Activated T-cell treated with anti-CD3 and anti-CD28 coated beads, Interleukin-2, amount 50 U/mL, for 72 hours (primary cell): ENCODE data around the gene HBEGF. TPM values are rescaled to one million over a fixed set of nuclear protein-coding genes. Genes with fewer than 3 reads are reported as not detected.

Source experiments
- ATAC-seq, 2 donors: fragments of 150-1000 bp; cut with Tn5 transposase; replicated peaks in 1 of 2; 2 replicates each; pipeline ENCODE4 v1.10.0; 2021; ENCODE audit warnings: moderate library complexity in 2 of 2, mild to moderate bottlenecking in 1 of 2
- DNase-seq, 2 donors: peaks; one replicate each; pipeline ENCODE4 v3.0.0; 2021 to 2022; ENCODE audit warnings: mixed read lengths in 1 of 2
- H3K27ac Mint-ChIP-seq: one replicate; pipeline ENCODE4 v1.8.0; 2022; ENCODE audit warnings: mild to moderate bottlenecking, moderate library complexity, mixed read lengths
- H3K27me3 Mint-ChIP-seq: one replicate; pipeline ENCODE4 v1.8.0; 2022; ENCODE audit warnings: low read depth, mixed read lengths
- H3K36me3 Mint-ChIP-seq, 2 donors: one replicate each; pipeline ENCODE4 v1.8.0; 2022; ENCODE audit warnings: mixed read lengths in 2 of 2, mild to moderate bottlenecking in 1 of 2; ENCODE audit not compliant: insufficient read depth in 2 of 2
- H3K4me1 Mint-ChIP-seq: one replicate; pipeline ENCODE4 v1.8.0; 2022; ENCODE audit warnings: low read depth, mixed read lengths
- H3K4me3 Mint-ChIP-seq, 2 donors: one replicate each; pipeline ENCODE4 v1.8.0; 2022; ENCODE audit warnings: mild to moderate bottlenecking in 2 of 2, mixed read lengths in 2 of 2, moderate library complexity in 2 of 2
- H3K9me3 Mint-ChIP-seq, 2 donors: one replicate each; pipeline ENCODE4 v1.8.0; 2022; ENCODE audit warnings: mixed read lengths in 2 of 2
- total RNA-seq, 2 donors: library from RNA; stranded (reverse); gene quantifications; one replicate each; pipeline ENCODE4 v1.2.3, GENCODE V29; 2022

HBEGF gene
- total RNA-seq, 2 donors from 2014 or later = 9.6 to 13.6 TPM

- Mint-ChIP-seq H3K27ac (no peak overlapping the region), H3K4me1 (peaks cover 22% of the 10 kb centered on the region), H3K27me3 (no peaks in the 10 kb centered on the region), H3K36me3 (no peaks in the 10 kb centered on the region), H3K4me3 (no peak overlapping the region), H3K9me3 (no peaks in the 10 kb centered on the region)
- DNase-seq (no peak), ATAC-seq (no peak)
Measured at GRCh38 chr5:140286424-140286823, 60.0 kb downstream of the HBEGF start.

- Mint-ChIP-seq H3K9me3 (no peaks in the 10 kb centered on the region), H3K27me3 (no peaks in the 10 kb centered on the region), H3K4me1 (peaks cover 22% of the 10 kb centered on the region), H3K36me3 (no peaks in the 10 kb centered on the region), H3K4me3 (no peak overlapping the region), H3K27ac (peak overlapping the region; percentile 38)
- ATAC-seq = no peak
- DNase-seq = no peak
Measured at GRCh38 chr5:140284013-140284412, 62.4 kb downstream of the HBEGF start.

Other genes starting within 250 kb of the HBEGF start
- 10 to 100 TPM; 11.9 to 14.2 TPM for gene PURA, start 232.5 kb downstream of the HBEGF start, total RNA-seq
- 1 to 10 TPM; 5.5 to 6.5 TPM for gene IGIP, start 220.7 kb downstream of the HBEGF start, total RNA-seq
- gene CYSTM1, start 171.4 kb downstream of the HBEGF start, total RNA-seq = 10 to 100 TPM; 15.3 to 18.9 TPM
- 10 to 100 TPM; 56.3 to 57.9 TPM for gene PFDN1, start 43.5 kb downstream of the HBEGF start, total RNA-seq
- under 1 TPM; 0.07 to 0.56 TPM for gene SLC4A9, start 13.6 kb upstream of the HBEGF start, total RNA-seq
- 100 to 1,000 TPM; 122 to 140 TPM for gene ANKHD1, start 55.2 kb upstream of the HBEGF start, total RNA-seq
- gene EIF4EBP3, start 201.1 kb upstream of the HBEGF start, total RNA-seq = 10 to 100 TPM; 14.4 to 16.8 TPM
- gene SRA1, start 210.9 kb upstream of the HBEGF start, total RNA-seq = 10 to 100 TPM; 50.8 to 61.1 TPM
- 10 to 100 TPM; 33.8 to 38.2 TPM for gene APBB3, start 218.0 kb upstream of the HBEGF start, total RNA-seq
- 10 to 100 TPM; 52.7 to 69.3 TPM for gene SLC35A4, start 218.2 kb upstream of the HBEGF start, total RNA-seq